ENCODE data around the gene SPARCL1.
"Not testable (repeated sequence)": the region's sequence is repeated elsewhere in the genome, so short reads cannot be mapped to it uniquely, and the experiment has no call there.

SPARCL1 gene

DNA sequence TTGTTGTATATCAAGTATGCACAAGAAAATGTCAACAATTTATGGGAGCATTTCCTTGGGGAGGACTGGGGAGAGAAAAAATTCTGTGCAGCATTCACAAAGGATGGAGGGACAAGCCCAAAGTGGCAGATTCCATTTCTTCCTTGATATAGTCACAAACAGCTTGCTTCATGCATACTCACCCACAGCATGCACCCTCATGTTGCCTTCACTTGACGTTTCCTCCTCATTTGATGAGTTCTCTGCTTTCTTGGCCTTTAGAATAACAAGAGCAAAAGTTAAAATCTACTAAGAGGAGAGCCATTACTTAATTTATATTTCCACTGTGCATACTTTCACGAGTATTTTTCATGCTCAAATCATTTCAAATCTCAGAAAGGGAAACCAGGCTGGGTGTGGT, 37.7 kb downstream of the SPARCL1 start:
- H3K27me3 ChIP-seq (replicated peaks; ENCODE audit: control insufficient read depth, insufficient read depth, low read length), result no peaks in the 10 kb centered on the region
- H3K4me3 ChIP-seq (replicated peaks; ENCODE audit: low read depth, low read length), result no peak overlapping the region
- TF ChIP-seq, protein P1, sequence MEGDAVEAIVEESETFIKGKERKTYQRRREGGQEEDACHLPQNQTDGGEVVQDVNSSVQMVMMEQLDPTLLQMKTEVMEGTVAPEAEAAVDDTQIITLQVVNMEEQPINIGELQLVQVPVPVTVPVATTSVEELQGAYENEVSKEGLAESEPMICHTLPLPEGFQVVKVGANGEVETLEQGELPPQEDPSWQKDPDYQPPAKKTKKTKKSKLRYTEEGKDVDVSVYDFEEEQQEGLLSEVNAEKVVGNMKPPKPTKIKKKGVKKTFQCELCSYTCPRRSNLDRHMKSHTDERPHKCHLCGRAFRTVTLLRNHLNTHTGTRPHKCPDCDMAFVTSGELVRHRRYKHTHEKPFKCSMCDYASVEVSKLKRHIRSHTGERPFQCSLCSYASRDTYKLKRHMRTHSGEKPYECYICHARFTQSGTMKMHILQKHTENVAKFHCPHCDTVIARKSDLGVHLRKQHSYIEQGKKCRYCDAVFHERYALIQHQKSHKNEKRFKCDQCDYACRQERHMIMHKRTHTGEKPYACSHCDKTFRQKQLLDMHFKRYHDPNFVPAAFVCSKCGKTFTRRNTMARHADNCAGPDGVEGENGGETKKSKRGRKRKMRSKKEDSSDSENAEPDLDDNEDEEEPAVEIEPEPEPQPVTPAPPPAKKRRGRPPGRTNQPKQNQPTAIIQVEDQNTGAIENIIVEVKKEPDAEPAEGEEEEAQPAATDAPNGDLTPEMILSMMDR (IDR thresholded peaks at IDR 0.05; ENCODE audit: insufficient read depth, low read length, poor library complexity, severe bottlenecking), result no peak
- no peaks in the 10 kb centered on the region for H3K36me3 ChIP-seq (ENCODE audit: control insufficient read depth, insufficient read depth, low read length)
- no peak for DNase-seq (ENCODE audit: extremely low read depth, insufficient read length)

DNA sequence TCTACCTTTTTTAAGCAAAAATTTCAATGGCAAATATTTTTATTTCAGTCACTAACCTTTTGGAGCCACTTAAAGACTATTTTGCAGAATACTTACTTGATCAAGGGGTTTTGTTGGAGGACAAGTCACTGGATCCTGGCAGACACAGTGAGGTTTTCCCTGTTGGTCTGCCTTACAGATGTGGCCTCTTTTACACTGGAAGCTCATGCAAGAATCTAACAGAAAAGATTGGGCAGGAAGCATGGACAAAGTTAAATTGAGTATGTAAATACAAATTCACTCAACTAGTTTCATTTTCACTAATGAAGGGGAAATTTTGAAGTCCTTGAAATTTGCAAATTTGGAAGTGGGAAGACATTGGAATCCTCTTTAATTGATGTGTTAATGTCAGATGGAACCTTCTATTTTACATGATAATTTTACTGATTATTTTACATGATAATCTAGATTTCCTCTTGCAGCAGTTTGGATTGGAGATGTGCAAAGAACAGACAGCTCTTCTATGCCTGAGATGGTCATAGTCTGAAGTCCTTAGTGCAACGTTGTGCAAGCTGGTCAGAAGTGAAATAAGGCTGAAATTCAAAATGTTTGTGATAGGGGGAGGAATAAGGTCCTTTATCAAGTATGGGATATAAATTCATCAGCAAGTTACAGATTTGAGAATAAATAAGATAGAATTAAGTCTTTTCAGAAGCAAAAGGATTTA, 38.4 kb downstream of the SPARCL1 start:
- TF ChIP-seq, protein P1 (IDR thresholded peaks at IDR 0.05; ENCODE audit: insufficient read depth, low read length, poor library complexity, severe bottlenecking), result no peak
- no peak for DNase-seq (ENCODE audit: extremely low read depth, insufficient read length)
- Histone ChIP-seq H3K27me3 (replicated peaks; ENCODE audit: control insufficient read depth, insufficient read depth, low read length) (no peaks in the 10 kb centered on the region), H3K4me3 (replicated peaks; ENCODE audit: low read depth, low read length) (no peak overlapping the region), H3K36me3 (ENCODE audit: control insufficient read depth, insufficient read depth, low read length) (no peaks in the 10 kb centered on the region)

DNA sequence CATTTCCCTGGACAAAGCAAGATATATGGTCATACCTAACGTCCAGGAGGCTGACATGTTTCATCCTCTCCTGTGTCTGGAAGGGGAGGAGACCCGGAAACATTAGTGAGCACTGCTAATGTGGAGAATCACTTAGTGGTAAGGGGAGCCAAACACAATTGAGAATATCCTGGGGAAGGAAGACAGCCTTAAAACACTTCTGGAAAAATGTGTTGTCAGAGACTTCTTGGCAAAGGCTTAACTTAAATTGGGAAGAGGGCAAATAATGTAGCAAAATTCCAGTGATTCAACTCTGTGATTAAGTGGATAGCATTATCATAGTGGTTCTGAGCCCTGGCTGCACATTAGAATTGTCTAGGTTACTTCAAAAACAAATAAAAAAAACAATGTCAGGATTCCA, 39.5 kb downstream of the SPARCL1 start:
- no peak for DNase-seq (ENCODE audit: extremely low read depth, insufficient read length)
- H3K27me3 ChIP-seq (replicated peaks; ENCODE audit: control insufficient read depth, insufficient read depth, low read length), result no peaks in the 10 kb centered on the region
- TF ChIP-seq, protein P1 (IDR thresholded peaks at IDR 0.05; ENCODE audit: insufficient read depth, low read length, poor library complexity, severe bottlenecking), result no peak

DNA sequence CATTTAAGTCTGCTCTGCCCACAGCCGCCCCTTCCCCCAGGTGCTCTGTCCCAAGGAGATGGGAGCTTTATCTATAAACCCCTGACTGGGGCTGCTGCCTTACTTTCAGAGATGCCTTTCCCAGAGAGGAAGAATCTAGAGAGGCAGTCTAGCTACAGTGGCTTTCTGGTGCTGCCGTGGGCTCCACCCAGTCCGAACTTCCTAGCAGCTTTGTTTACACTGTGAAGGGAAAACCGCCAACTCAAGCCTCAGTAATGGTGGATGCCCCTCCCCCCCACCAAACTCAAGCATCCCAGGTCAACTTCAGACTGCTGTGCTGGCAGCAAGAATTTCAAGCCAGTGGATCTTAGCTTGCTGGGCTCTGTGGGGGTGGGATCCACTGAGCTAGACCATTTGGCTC, 40.5 kb downstream of the SPARCL1 start:
- not testable (repeated sequence) for H3K4me3 ChIP-seq (replicated peaks; ENCODE audit: low read depth, low read length); DNase-seq (ENCODE audit: extremely low read depth, insufficient read length); H3K36me3 ChIP-seq (ENCODE audit: control insufficient read depth, insufficient read depth, low read length); H3K27me3 ChIP-seq (replicated peaks; ENCODE audit: control insufficient read depth, insufficient read depth, low read length)

More for the DNA sequence above, 39.5 kb downstream of the SPARCL1 start:
- Histone ChIP-seq H3K36me3 (ENCODE audit: control insufficient read depth, insufficient read depth, low read length) (no peaks in the 10 kb centered on the region), H3K4me3 (replicated peaks; ENCODE audit: low read depth, low read length) (no peak overlapping the region)

DNA sequence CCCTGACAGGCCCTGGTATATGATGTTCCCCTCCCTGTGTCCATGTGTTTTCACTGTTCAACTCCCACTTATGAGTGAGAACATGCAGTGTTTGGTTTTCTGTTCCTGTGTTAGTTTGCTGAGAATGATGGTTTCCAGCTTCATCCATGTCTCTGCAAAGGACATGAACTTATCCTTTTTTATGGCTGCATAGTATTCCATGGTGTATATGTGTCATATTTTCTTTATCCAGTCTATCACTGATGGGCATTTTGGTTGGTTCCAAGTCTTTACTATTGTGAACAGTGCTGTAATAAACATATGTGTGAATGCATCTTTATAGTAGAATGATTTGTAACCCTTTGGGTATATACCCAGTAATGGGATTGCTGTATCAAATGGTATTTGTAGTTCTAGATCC, 45.9 kb downstream of the SPARCL1 start:
- not testable (repeated sequence) for DNase-seq (ENCODE audit: extremely low read depth, insufficient read length); H3K36me3 ChIP-seq (ENCODE audit: control insufficient read depth, insufficient read depth, low read length); H3K4me3 ChIP-seq (replicated peaks; ENCODE audit: low read depth, low read length); H3K27me3 ChIP-seq (replicated peaks; ENCODE audit: control insufficient read depth, insufficient read depth, low read length)

DNA sequence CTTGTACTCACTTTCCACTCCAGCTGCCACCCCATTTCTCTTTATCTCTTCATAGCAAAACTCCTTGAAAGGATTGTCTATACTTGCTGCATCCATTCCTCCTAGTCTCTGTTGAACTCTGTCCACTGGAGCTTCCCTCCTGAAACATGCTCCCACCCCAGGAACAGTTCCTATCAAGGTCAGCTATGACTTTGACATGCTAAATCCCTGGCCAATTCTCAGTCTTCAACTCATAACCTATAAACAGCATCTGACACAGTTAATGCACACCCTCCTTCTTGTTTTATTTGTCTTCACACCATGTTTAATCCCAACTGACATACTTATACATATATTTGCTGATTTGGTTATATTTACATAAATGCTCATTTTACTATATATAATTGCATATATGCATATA, 47.8 kb downstream of the SPARCL1 start:
- TF ChIP-seq, protein P1 (IDR thresholded peaks at IDR 0.05; ENCODE audit: insufficient read depth, low read length, poor library complexity, severe bottlenecking), result no peak
- Histone ChIP-seq H3K27me3 (replicated peaks; ENCODE audit: control insufficient read depth, insufficient read depth, low read length) (no peaks in the 10 kb centered on the region), H3K4me3 (replicated peaks; ENCODE audit: low read depth, low read length) (no peak overlapping the region), H3K36me3 (ENCODE audit: control insufficient read depth, insufficient read depth, low read length) (no peaks in the 10 kb centered on the region)
- DNase-seq (ENCODE audit: extremely low read depth, insufficient read length), result no peak

DNA sequence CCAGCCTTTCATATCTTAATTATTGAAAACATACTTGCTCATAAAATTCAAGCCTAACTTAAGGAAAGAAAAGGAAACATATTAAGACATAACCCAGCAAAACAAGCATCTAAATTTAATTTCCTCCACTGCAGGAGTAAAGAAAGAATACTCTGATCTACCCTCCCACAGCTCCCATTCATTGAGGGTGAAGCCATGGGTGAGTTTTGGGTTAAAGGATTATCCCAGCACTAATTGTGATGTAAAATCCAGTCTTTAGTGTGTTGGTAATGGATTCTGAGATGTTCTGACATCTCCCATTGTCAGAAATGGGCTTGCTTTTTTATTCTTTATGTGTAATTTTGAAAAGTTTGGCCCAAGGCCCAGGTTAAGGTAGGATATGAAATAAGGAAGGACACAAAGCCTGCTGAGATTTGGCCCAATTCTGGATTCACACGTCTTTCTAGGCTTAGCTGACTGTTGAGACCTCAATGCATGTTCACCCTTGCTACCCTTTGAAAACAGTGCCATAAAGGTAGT, 50.4 kb downstream of the SPARCL1 start:
- TF ChIP-seq, protein P1 (IDR thresholded peaks at IDR 0.05; ENCODE audit: insufficient read depth, low read length, poor library complexity, severe bottlenecking), result no peak
- no peak for DNase-seq (ENCODE audit: extremely low read depth, insufficient read length)
- Histone ChIP-seq H3K36me3 (ENCODE audit: control insufficient read depth, insufficient read depth, low read length) (no peaks in the 10 kb centered on the region), H3K27me3 (replicated peaks; ENCODE audit: control insufficient read depth, insufficient read depth, low read length) (no peaks in the 10 kb centered on the region), H3K4me3 (replicated peaks; ENCODE audit: low read depth, low read length) (no peak overlapping the region)

Measured in GM06990 (cell line).